GM19324 (cell line): ENCODE measurements around the gene GABRR1.
"Not testable (repeated sequence)": the region's sequence is repeated elsewhere in the genome, so short reads cannot be mapped to it uniquely, and the experiment has no call there.

Source experiments
- ATAC-seq: cut with Tn5 transposase; IDR thresholded peaks from one replicate; pipeline ENCODE4 v1.9.1; 2021; ENCODE audit warnings: mild to moderate bottlenecking, moderate library complexity; ENCODE audit not compliant: unreplicated experiment, low FRiP score

GABRR1 gene

GRCh38 chr6:89217299-89217910 is at the start of gene GABRR1:
Gene GABRR1 (minus strand): TSS chr6:89217358. CDS start chr6:89217322, 36 bp downstream.
- no peak for ATAC-seq

DNA sequence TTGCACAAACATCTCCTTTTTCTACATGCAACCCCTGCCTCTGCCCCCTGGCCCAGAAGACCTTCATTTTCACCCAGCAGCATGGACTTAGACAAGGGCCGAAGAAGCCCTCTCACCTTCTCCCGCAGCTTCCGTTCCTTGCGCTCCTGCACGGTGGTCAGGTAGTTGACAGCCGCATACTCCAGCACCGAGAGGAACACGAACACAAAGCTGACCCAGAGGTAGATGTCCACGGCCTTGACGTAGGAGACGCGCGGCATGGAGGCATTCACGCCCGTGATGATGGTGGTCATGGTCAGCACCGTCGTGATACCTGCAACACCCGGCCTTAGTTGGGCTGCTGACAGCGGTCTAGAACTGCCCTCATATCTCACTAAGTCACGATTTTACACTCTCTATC is 47.1 kb upstream of the GABRR1 start:
- no peak for ATAC-seq

- no peak for ATAC-seq
These were observed 43.7 kb upstream of the GABRR1 start for GRCh38 chr6:89260832-89261231.

- no peak for ATAC-seq
These were observed 43.2 kb upstream of the GABRR1 start for GRCh38 chr6:89260310-89260709.

DNA sequence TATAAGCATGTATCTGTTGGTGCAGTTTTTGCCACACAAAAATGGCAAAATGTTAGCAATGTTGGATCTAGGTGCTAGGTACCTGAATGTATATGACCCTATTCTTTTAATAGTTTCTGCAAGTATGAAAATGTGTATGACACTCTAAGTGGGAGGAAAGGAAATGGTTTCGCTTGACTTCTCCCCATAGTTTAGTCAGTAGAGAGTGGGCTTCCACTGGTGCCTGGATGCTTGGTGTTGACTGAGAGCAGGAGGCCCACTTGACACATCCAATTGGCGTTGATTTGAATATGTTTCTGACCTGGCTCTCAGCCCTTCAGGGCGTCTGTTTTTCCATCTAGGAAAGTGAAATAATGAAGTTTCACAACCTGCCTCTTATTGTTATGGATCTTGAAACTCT is 41.8 kb upstream of the GABRR1 start:
- no peak for ATAC-seq

DNA sequence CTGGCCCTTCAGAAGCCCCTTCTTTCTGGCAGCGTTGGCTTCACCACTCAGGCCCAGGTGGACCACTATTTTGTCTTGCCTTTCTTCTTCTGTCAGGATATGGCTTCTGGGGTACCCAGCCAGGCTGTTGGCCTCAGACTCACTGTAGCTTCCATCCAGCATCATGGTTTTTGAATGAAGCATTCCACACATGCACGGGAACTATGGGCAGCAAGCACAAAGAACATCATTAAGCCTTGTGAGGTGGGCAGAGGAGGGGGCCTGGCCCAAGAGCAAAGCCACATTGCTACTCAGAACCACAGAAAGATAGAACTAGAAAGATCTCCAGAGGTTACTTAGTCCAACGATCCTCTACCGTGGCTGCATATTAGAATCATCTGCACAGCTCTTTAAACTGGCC is 40.6 kb upstream of the GABRR1 start:
- ATAC-seq, result no peak

DNA sequence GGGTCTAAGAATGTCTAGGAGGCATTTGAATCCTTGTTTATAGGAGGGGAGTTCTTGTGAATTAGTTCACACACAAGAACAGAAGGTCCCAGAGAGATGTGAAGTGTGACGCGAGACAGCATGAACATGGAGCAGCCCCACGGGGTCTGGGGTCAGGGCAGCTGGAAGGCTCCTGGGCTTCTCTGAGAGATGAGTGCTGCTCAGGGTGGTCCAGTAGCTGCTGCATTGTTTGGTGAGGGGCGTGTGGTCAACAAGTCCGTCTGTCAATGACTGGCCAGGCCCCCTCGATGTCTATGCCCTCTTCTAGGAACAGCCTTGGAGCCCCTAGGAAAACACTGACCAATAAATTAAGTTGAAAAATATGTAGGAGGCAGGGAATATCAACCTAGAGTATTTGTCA is 40.2 kb upstream of the GABRR1 start:
- no peak for ATAC-seq

DNA sequence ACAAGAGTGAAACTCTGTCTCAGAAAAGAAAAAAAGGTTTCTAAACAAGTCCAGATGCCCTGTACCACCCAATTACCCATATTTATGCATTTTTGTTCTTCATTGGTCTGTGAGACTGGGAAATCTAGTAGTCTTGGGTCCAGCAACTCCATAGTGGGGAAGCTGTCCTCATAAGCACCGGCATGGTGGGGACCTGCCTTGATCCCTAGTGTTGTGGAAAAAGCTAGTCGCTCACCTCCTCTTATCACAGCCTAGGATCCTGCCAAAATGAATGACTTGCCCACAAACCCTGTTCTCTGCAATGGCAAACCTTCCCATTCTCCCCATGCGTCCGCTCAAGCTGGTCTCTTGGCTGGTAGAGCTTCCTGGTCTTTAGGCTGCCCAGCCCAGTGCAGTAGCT is 38.3 kb upstream of the GABRR1 start:
- no peak for ATAC-seq

GRCh38 chr6:89254569-89254968 is 37.4 kb upstream of the GABRR1 start:
- no peak for ATAC-seq

- ATAC-seq, result no peak
These were observed 35.7 kb upstream of the GABRR1 start for GRCh38 chr6:89252907-89253306.

GRCh38 chr6:89251976-89252375 is 34.8 kb upstream of the GABRR1 start:
- no peak for ATAC-seq

- no peak for ATAC-seq
These were observed 34.0 kb upstream of the GABRR1 start for GRCh38 chr6:89251170-89251569.

GRCh38 chr6:89250239-89250638 is 33.1 kb upstream of the GABRR1 start:
- ATAC-seq, result no peak

- ATAC-seq, result no peak
These were observed 27.3 kb upstream of the GABRR1 start for GRCh38 chr6:89244241-89244985.

DNA sequence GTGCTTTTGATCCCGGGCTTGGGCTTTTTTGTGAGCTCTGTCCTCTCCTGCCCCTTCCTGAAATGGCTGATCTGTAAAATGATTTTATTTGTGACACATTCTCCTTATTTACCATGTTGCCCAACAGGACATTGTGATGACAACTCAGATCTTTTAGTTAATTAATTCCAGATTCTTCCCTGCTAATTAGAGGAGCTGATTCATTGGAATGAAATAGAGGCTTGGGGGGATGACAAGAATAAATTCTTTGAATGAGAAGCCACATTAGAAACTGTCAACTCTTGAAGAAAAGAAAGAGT is 26.1 kb upstream of the GABRR1 start:
- ATAC-seq, result no peak

GRCh38 chr6:89242574-89243330 is 25.6 kb upstream of the GABRR1 start:
- no peak for ATAC-seq

DNA sequence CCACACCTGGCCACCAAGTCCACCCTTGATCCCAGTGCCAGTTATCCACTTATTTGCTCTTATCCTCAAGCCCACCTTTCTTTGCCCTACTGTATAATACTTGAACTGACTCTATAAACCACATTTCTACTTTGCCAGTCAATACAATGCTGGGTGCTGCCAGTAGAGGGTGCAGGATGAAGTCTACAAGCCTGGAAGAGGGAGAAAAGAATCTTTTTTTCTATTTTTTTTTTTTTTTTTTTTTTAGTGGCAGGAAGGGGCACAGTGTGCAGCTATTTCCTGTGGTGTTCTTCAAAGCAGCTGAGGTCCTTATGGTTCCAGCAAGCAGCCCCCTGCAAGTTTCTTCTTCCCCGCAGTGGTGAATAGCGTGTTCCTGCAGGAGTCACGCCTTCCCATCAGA is 22.2 kb upstream of the GABRR1 start:
- ATAC-seq, result no peak

GRCh38 chr6:89237158-89237557 is 20.0 kb upstream of the GABRR1 start:
- ATAC-seq, result no peak

DNA sequence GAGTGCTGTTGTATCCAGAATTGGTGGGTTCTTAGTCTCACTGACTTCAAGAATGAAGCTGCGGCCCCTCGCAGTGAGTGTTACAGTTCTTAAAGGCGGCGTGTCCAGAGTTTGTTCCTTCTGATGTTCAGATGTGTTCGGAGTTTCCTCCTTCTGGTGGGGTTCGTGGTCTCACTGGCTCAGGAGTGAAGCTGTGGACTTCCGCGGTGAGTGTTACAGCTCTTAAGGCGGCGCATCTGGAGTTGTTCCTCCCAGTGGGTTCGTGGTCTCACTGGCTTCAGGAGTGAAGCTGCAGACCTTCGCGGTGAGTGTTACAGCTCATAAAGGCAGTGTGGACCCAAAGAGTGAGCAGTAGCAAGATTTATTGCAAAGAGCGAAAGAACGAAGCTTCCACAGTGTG is 16.4 kb upstream of the GABRR1 start:
- not testable (repeated sequence) for ATAC-seq

DNA sequence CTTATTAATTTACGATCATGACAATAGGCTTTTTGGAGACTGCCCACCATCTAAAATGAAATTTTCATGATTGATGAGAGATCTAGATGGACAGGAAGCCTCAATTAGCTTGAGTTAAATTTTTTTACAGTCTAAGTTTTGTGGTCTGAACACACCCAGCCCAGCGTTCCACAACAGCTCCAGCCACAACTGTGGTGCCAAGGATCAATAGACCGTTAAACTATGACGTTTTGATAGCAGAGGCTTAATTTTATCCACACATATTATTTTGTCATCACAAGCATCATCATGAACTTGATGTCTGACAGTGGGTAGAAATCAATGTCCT is 5.5 kb upstream of the GABRR1 start:
- ATAC-seq, result no peak

- ATAC-seq, result no peak
These were observed 5.0 kb upstream of the GABRR1 start for GRCh38 chr6:89221971-89222711.
